SU-DHL-6 (cell line): ENCODE results near the gene C16orf89.

Experiments
- CTCF ChIP-seq: fragments of 200-600 bp; sonication (generic); IDR thresholded peaks from one replicate; pipeline ENCODE4 v1.5.1; 2017; ENCODE audit warnings: antibody characterized with exemption, mild to moderate bottlenecking, low read length, moderate library complexity; ENCODE audit not compliant: insufficient read depth, poor library complexity, severe bottlenecking
- EZH2phosphoT487 ChIP-seq: fragments of 200-600 bp; sonication (generic), shearing (Covaris generic); conservative IDR thresholded peaks from 2 replicates; pipeline ENCODE4 v1.6.1; 2018; ENCODE audit warnings: mild to moderate bottlenecking, antibody characterized with exemption, low read length, moderate library complexity, mixed read lengths

DNA sequence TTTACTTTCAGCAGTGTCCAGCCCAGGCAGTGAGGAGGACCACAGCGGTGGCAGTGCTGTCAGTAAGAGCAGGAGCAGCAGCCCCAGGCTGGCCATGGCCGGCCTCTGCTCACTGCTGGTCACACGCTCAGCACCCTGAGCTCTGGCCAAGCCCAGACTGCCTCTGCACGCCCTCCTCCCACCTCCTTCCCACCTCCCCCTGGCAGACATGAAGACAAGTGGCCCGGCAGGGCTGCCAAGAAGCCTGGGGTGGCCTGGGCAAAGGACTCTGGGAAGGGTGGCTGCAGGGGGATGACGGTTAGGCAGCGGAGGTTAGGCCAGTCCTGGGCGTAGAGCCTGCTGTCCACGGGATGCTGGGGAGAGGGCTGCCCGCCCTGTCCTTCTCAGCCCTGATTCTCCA is at the start of gene C16orf89:
- TF ChIP-seq CTCF (no peak), EZH2phosphoT487 (no peak)
